Endothelial cell of umbilical vein (primary cell): ENCODE data around the gene QRFP. TPM values are rescaled to one million over a fixed set of nuclear protein-coding genes. Genes with fewer than 3 reads are reported as not detected.

Experiments
- BruUV-seq: library from RNA; stranded (reverse); fragments of 400-500 nt; replicated peaks from 2 replicates; lab custom pipeline; 2021; lab: Mats Ljungman, UMichigan
- CTCF ChIA-PET: fragments of 300-600, 350-600 bp; sonication (Branson Sonifier 250); formaldehyde crosslinking; loops from one replicate; lab custom pipeline; 2021; ENCODE audit warnings: antibody characterized with exemption, inconsistent platforms; lab: Charles Lee
- POLR2A ChIA-PET: fragments of 300-600, 350-600 bp; sonication (Branson Sonifier 250); formaldehyde crosslinking; loops from one replicate; lab custom pipeline; 2021; ENCODE audit warnings: antibody characterized with exemption, inconsistent platforms; lab: Charles Lee
- DNase-seq: peaks from one replicate; pipeline ENCODE4 v3.0.0-alpha.2; 2011; ENCODE audit warnings: low read depth, low spot score
- FAIRE-seq: peaks from 2 replicates; lab custom pipeline; 2011; peaks lifted over from hg19 to GRCh38; lab: Jason Lieb, UNC
- H2AFZ ChIP-seq: 2 replicates; pipeline ENCODE4 v1.6.0; 2012; ENCODE audit warnings: low read depth, low read length, control low read depth, inconsistent platforms
- H3K27ac ChIP-seq: 2 replicates; pipeline ENCODE4 v1.5.1; 2011; ENCODE audit warnings: low read depth, mild to moderate bottlenecking, control low read depth, low read length, moderate library complexity; ENCODE audit not compliant: insufficient read depth
- H3K27me3 ChIP-seq, 2 experiments: 2 replicates each; pipeline versions ENCODE4 v1.6.0 to v1.6.1; 2011; ENCODE audit warnings: low read length in 2 of 2, mixed read lengths in 1 of 2; ENCODE audit not compliant: control insufficient read depth in 2 of 2, insufficient read depth in 2 of 2
- H3K36me3 ChIP-seq, 2 experiments: 2 replicates in 1 of 2; 3 replicates in 1 of 2; pipeline ENCODE4 v1.5.1; 2011; ENCODE audit warnings: low read length in 2 of 2, mild to moderate bottlenecking in 1 of 2, moderate library complexity in 1 of 2; ENCODE audit not compliant: control insufficient read depth in 2 of 2, insufficient read depth in 2 of 2; ENCODE audit errors: extremely low read depth in 1 of 2
- H3K4me1 ChIP-seq: 3 replicates; pipeline ENCODE4 v1.5.1; 2011; ENCODE audit warnings: mild to moderate bottlenecking, low read length; ENCODE audit not compliant: control insufficient read depth, insufficient read depth; ENCODE audit errors: extremely low read depth
- H3K4me2 ChIP-seq: 2 replicates; pipeline ENCODE4 v1.6.1; 2011; ENCODE audit warnings: low read length, control low read depth, mixed read lengths; ENCODE audit not compliant: insufficient read depth
- H3K4me3 ChIP-seq, 3 experiments: fragments of 200-600 bp in 1 of 3; sonication (generic), shearing (Covaris generic) in 1 of 3; replicated peaks in 1 of 3; 2 replicates each; pipeline ENCODE4 v1.5.1; 2011 to 2016; ENCODE audit warnings: control low read depth in 3 of 3, low read length in 3 of 3, mild to moderate bottlenecking in 2 of 3, inconsistent platforms in 1 of 3, low read depth in 1 of 3, moderate library complexity in 1 of 3; ENCODE audit not compliant: insufficient read depth in 1 of 3
- H3K79me2 ChIP-seq: 2 replicates; pipeline ENCODE4 v1.6.0; 2012; ENCODE audit warnings: low read length, inconsistent platforms; ENCODE audit not compliant: control insufficient read depth, insufficient read depth
- H3K9ac ChIP-seq: replicated peaks from 2 replicates; pipeline ENCODE3; 2011; ENCODE audit warnings: low read length, control low read depth; ENCODE audit not compliant: insufficient read depth; ENCODE audit errors: extremely low read depth
- H3K9me1 ChIP-seq: replicated peaks from 3 replicates; pipeline ENCODE4 v1.6.0; 2011; ENCODE audit warnings: mild to moderate bottlenecking, low read length; ENCODE audit not compliant: control insufficient read depth, insufficient read depth; ENCODE audit errors: extremely low read depth
- H3K9me3 ChIP-seq: replicated peaks from 2 replicates; pipeline ENCODE4 v1.5.1; 2012; ENCODE audit warnings: low read length, inconsistent platforms; ENCODE audit not compliant: control insufficient read depth, insufficient read depth
- H4K20me1 ChIP-seq: replicated peaks from 2 replicates; pipeline ENCODE3; 2011; ENCODE audit warnings: mild to moderate bottlenecking, low read length; ENCODE audit not compliant: control insufficient read depth, insufficient read depth; ENCODE audit errors: extremely low read depth
- CTCF ChIP-seq, 2 donors: IDR thresholded peaks; 1 replicate in 1 of 2; 2 replicates in 1 of 2; pipeline ENCODE4 v1.5.1; 2011; ENCODE audit warnings: low read length in 2 of 2, mild to moderate bottlenecking in 2 of 2, moderate library complexity in 2 of 2, control low read depth in 1 of 2, inconsistent platforms in 1 of 2, low read depth in 1 of 2; ENCODE audit not compliant: insufficient read depth in 1 of 2; ENCODE audit errors: extremely low read depth in 1 of 2
- EZH2 ChIP-seq: IDR thresholded peaks from 2 replicates; pipeline ENCODE4 v1.6.1; 2012; ENCODE audit warnings: borderline replicate concordance, low read depth, mild to moderate bottlenecking, moderate library complexity, low read length, inconsistent platforms; ENCODE audit not compliant: severe bottlenecking
- FOS ChIP-seq: IDR thresholded peaks from 2 replicates; pipeline ENCODE4 v1.6.1; 2011; ENCODE audit warnings: mild to moderate bottlenecking, low read length, moderate library complexity, borderline replicate concordance; ENCODE audit not compliant: insufficient read depth
- GATA2 ChIP-seq: IDR thresholded peaks from 2 replicates; pipeline ENCODE4 v1.7.0; 2011; ENCODE audit warnings: low read depth, mild to moderate bottlenecking, moderate library complexity, mixed read lengths, low read length; ENCODE audit not compliant: insufficient read length, insufficient read depth
- JUN ChIP-seq: IDR thresholded peaks from 2 replicates; pipeline ENCODE4 v1.6.1; 2011; ENCODE audit warnings: borderline replicate concordance, low read depth; ENCODE audit not compliant: insufficient read length, insufficient read depth
- MAX ChIP-seq: IDR thresholded peaks from 2 replicates; pipeline ENCODE4 v1.6.1; 2011; ENCODE audit not compliant: insufficient read depth, insufficient read length
- MYC ChIP-seq: IDR thresholded peaks from one replicate; pipeline ENCODE4 v1.6.1; 2011; ENCODE audit warnings: mild to moderate bottlenecking, low read depth, low read length
- POLR2A ChIP-seq: IDR thresholded peaks from 2 replicates; pipeline ENCODE4 v1.6.1; 2012; ENCODE audit warnings: low read depth, mild to moderate bottlenecking, control low read depth, low read length
- POLR2AphosphoS5 ChIP-seq: IDR thresholded peaks from 2 replicates; pipeline ENCODE4 v1.6.1; 2012; ENCODE audit warnings: low read depth, mild to moderate bottlenecking, control low read depth, low read length, moderate library complexity; ENCODE audit not compliant: insufficient read depth
- dilution Hi-C: fragments of 300-500 bp; cut with MboI; formaldehyde crosslinking; loops from one replicate; pipeline ENCODE4 v1.15.0; 2019; ENCODE audit warnings: low sequenced_read_pairs; ENCODE audit not compliant: extremely low pct_ligation_motif_present
- intact Hi-C: fragments of 100-400 bp; cut with micrococcal nuclease; formaldehyde crosslinking; loops from one replicate; pipeline ENCODE4 v1.10.0; 2022
- polyA plus RNA-seq, 4 experiments: library from polyadenylated mRNA; depleted of rRNA in 3 of 4; stranded (reverse) in 3 of 4; unstranded in 1 of 4; fragments of >200 nt; gene quantifications; 2 replicates each; pipeline versions ENCODE4 v1.2.1 to v1.2.3, GENCODE V29; 2011 to 2012; ENCODE audit warnings: missing spikeins in 1 of 4
- total RNA-seq: library from RNA; stranded (reverse); gene quantifications from 2 replicates; pipeline ENCODE4 v1.2.3, GENCODE V29; 2021

Gene QRFP
- total and polyA plus RNA-seq, 2 donors (not counting 3 experiments of a cell fraction or from before 2014, with no cell fraction given): not detected

GRCh38 chr9:130862747-130863146 is 33.9 kb downstream of the QRFP start:
- DNase-seq (no peak), FAIRE-seq (no peak)
- intact Hi-C loops: loop anchor here (1.0 kb wide), 3 partner anchors 26 to 161 kb away; no protein-coding TSS in a partner anchor
- Histone ChIP-seq H3K27me3 (no peaks in the 10 kb centered on the region), H2AFZ (no peak overlapping the region), H3K27ac (no peak overlapping the region), H3K4me1 (peaks cover 31% of the 10 kb centered on the region), H4K20me1 (no peaks in the 10 kb centered on the region), H3K4me3 (no peak overlapping the region), H3K4me2 (no peak overlapping the region), H3K36me3 (peaks cover 13 to 20% of the 10 kb centered on the region in 2 experiments), H3K79me2 (peaks cover 82% of the 10 kb centered on the region), H3K9me3 (no peaks in the 10 kb centered on the region), H3K9me1 (no peaks in the 10 kb centered on the region), H3K9ac (no peak overlapping the region)
- ChIA-PET CTCF (interaction anchor here (0.9 to 11.0 kb wide), 10 partner anchors 12 to 184 kb away, joined by 3 to 327 read pairs (median 4); no protein-coding TSS in a partner anchor), POLR2A (no interaction called here)
- no TSS peak for BruUV-seq
- TF ChIP-seq FOS (no peak), JUN (no peak), POLR2A (no peak), MAX (no peak), POLR2AphosphoS5 (no peak), GATA2 (no peak), CTCF (IDR thresholded peaks at IDR 0.05; ENCODE audit: extremely low read depth in 1 of 2, insufficient read depth in 1 of 2, low read depth in 1 of 2, low read length in 2 of 2) (no peak), MYC (no peak), EZH2 (no peak)
- dilution Hi-C loops: loop anchor here (25.0 kb wide), 1 partner anchor 175 kb away; the partner anchor contains the start of gene EXOSC2
